Fibroblast of lung (primary cell): ENCODE measurements around the gene BLVRB. TPM values are rescaled to one million over a fixed set of nuclear protein-coding genes. Genes with fewer than 3 reads are reported as not detected.

Source experiments
- DNase-seq, 2 donors: peaks; one replicate each; pipeline versions ENCODE4 v3.0.0 to v3.0.0-alpha.2; 2010; ENCODE audit warnings: low read depth in 2 of 2
- H2AFZ ChIP-seq: 2 replicates; pipeline ENCODE4 v1.5.1; 2012; ENCODE audit warnings: low read length, control low read depth, inconsistent platforms
- H3K27ac ChIP-seq: 2 replicates; pipeline ENCODE4 v1.5.1; 2011; ENCODE audit warnings: low read length, control low read depth; ENCODE audit not compliant: insufficient read depth
- H3K27me3 ChIP-seq: 2 replicates; pipeline ENCODE4 v1.5.1; 2011; ENCODE audit warnings: mild to moderate bottlenecking, low read length; ENCODE audit not compliant: control insufficient read depth, insufficient read depth
- H3K36me3 ChIP-seq: 2 replicates; pipeline ENCODE4 v1.5.1; 2011; ENCODE audit warnings: low read length; ENCODE audit not compliant: control insufficient read depth, insufficient read depth
- H3K4me1 ChIP-seq: 2 replicates; pipeline ENCODE4 v1.5.1; 2011; ENCODE audit warnings: low read length; ENCODE audit not compliant: control insufficient read depth, insufficient read depth; ENCODE audit errors: extremely low read depth
- H3K4me2 ChIP-seq: 2 replicates; pipeline ENCODE4 v1.5.1; 2011; ENCODE audit warnings: low read length, control low read depth; ENCODE audit not compliant: insufficient read depth; ENCODE audit errors: extremely low read depth
- H3K4me3 ChIP-seq, 4 experiments: fragments of 200-600 bp in 1 of 4; sonication (generic) in 1 of 4; replicated peaks in 1 of 4; 2 replicates each; pipeline ENCODE4 v1.5.1; 2011 to 2016; ENCODE audit warnings: low read length in 4 of 4, low read depth in 3 of 4, mild to moderate bottlenecking in 3 of 4, control low read depth in 2 of 4, inconsistent platforms in 1 of 4, mixed read lengths in 1 of 4; ENCODE audit not compliant: insufficient read depth in 1 of 4; ENCODE audit errors: control extremely low read depth in 1 of 4
- H3K79me2 ChIP-seq: 2 replicates; pipeline ENCODE4 v1.5.1; 2012; ENCODE audit warnings: mild to moderate bottlenecking, low read length, inconsistent platforms; ENCODE audit not compliant: control insufficient read depth, insufficient read depth
- H3K9ac ChIP-seq: 2 replicates; pipeline ENCODE4 v1.5.1; 2011; ENCODE audit warnings: mild to moderate bottlenecking, low read length, control low read depth; ENCODE audit not compliant: insufficient read depth
- H3K9me3 ChIP-seq: 2 replicates; pipeline ENCODE4 v1.5.1; 2012; ENCODE audit warnings: low read depth, low read length; ENCODE audit not compliant: control insufficient read depth, insufficient read depth
- H4K20me1 ChIP-seq: 2 replicates; pipeline ENCODE4 v1.5.1; 2011; ENCODE audit warnings: low read length; ENCODE audit not compliant: control insufficient read depth, insufficient read depth; ENCODE audit errors: extremely low read depth
- CTCF ChIP-seq, 2 donors: IDR thresholded peaks in 1 of 2; conservative IDR thresholded peaks in 1 of 2; 1 replicate in 1 of 2; 2 replicates in 1 of 2; pipeline ENCODE4 v1.5.1; 2011 to 2012; ENCODE audit warnings: low read length in 2 of 2, control low read depth in 1 of 2, inconsistent platforms in 1 of 2, low read depth in 1 of 2, mild to moderate bottlenecking in 1 of 2
- EZH2 ChIP-seq: IDR thresholded peaks from 2 replicates; pipeline ENCODE4 v1.5.1; 2012; ENCODE audit warnings: low read length, control low read depth, mild to moderate bottlenecking; ENCODE audit errors: missing control alignments
- polyA plus RNA-seq, 2 donors: library from polyadenylated mRNA; depleted of rRNA in 1 of 2; stranded (reverse) in 1 of 2; unstranded in 1 of 2; fragments of >200 nt; gene quantifications; 2 replicates each; pipeline ENCODE4 v1.2.1, GENCODE V29; 2011 to 2012; ENCODE audit warnings: missing spikeins in 1 of 2
- total RNA-seq: library from RNA; depleted of rRNA; stranded (reverse); fragments of >200 nt; gene quantifications from 2 replicates; pipeline ENCODE4 v1.2.1, GENCODE V29; 2014

BLVRB gene
- total and polyA plus RNA-seq, 2 donors (not counting 1 experiment from before 2014, with no cell fraction given): 40.0 to 105 TPM

GRCh38 chr19:40512473-40513344, 47.2 kb upstream of the BLVRB start:
- H2AFZ ChIP-seq: no peak overlapping the region

GRCh38 chr19:40512110-40512472, 46.5 kb upstream of the BLVRB start:
- Histone ChIP-seq H3K27ac (no peak overlapping the region), H3K79me2 (no peaks in the 10 kb centered on the region), H3K4me1 (no peaks in the 10 kb centered on the region), H3K9ac (no peak overlapping the region), H3K4me3 (no peak overlapping the region), H2AFZ (no peak overlapping the region), H4K20me1 (no peaks in the 10 kb centered on the region), H3K4me2 (no peak overlapping the region), H3K9me3 (no peaks in the 10 kb centered on the region), H3K36me3 (no peaks in the 10 kb centered on the region), H3K27me3 (peaks cover 21% of the 10 kb centered on the region)
- no peak for DNase-seq
- TF ChIP-seq CTCF (conservative IDR thresholded peaks at IDR 0.05 in 1 of 2, IDR thresholded peaks at IDR 0.05 in 1 of 2; ENCODE audit: low read depth in 1 of 2, low read length in 2 of 2) (no peak), EZH2 (no peak)

More at GRCh38 chr19:40512473-40513344, 47.2 kb upstream of the BLVRB start:
- TF ChIP-seq EZH2: no peak
- TF ChIP-seq CTCF (conservative IDR thresholded peaks at IDR 0.05 in 1 of 2, IDR thresholded peaks at IDR 0.05 in 1 of 2; ENCODE audit: low read depth in 1 of 2, low read length in 2 of 2): no peak
- Histone ChIP-seq H3K79me2 (no peaks in the 10 kb centered on the region), H4K20me1 (no peaks in the 10 kb centered on the region), H3K27ac (no peak overlapping the region), H3K4me1 (no peaks in the 10 kb centered on the region), H3K36me3 (no peaks in the 10 kb centered on the region), H3K9ac (no peak overlapping the region), H3K4me3 (no peak overlapping the region), H3K27me3 (peaks cover 21% of the 10 kb centered on the region), H3K4me2 (no peak overlapping the region), H3K9me3 (no peaks in the 10 kb centered on the region)
- peak in 1 of 2 donors; percentile 34 for DNase-seq

GRCh38 chr19:40511487-40511886, 45.9 kb upstream of the BLVRB start:
- DNase-seq: no peak
- H4K20me1 ChIP-seq: no peaks in the 10 kb centered on the region
- peaks cover 22% of the 10 kb centered on the region for H3K27me3 ChIP-seq
- no peaks in the 10 kb centered on the region for H3K79me2 ChIP-seq
- no peak overlapping the region for H3K4me3 ChIP-seq
- no peaks in the 10 kb centered on the region for H3K36me3 ChIP-seq
- H3K27ac ChIP-seq: no peak overlapping the region
- H3K9ac ChIP-seq: no peak overlapping the region
- H2AFZ ChIP-seq: no peak overlapping the region
- H3K9me3 ChIP-seq: no peaks in the 10 kb centered on the region
- no peaks in the 10 kb centered on the region for H3K4me1 ChIP-seq
- TF ChIP-seq EZH2 (no peak), CTCF (conservative IDR thresholded peaks at IDR 0.05 in 1 of 2, IDR thresholded peaks at IDR 0.05 in 1 of 2; ENCODE audit: low read depth in 1 of 2, low read length in 2 of 2) (no peak)
- H3K4me2 ChIP-seq: no peak overlapping the region
